Brain microvascular endothelial cell (primary cell): ENCODE results near the gene FUT9.

Source experiments
- DNase-seq: peaks from one replicate; pipeline ENCODE4 v3.0.0-alpha.2; 2020
- H3K27ac ChIP-seq: fragments of 250-450 bp; sonication (Bioruptor Pico); 2 replicates; pipeline ENCODE4 v1.5.1; 2020; ENCODE audit warnings: mild to moderate bottlenecking, moderate library complexity
- H3K27me3 ChIP-seq: fragments of 250-450 bp; sonication (Bioruptor Pico); replicated peaks from 2 replicates; pipeline ENCODE4 v1.5.1; 2020; ENCODE audit warnings: mild to moderate bottlenecking
- H3K36me3 ChIP-seq: fragments of 250-450 bp; sonication (Bioruptor Pico); replicated peaks from 2 replicates; pipeline ENCODE4 v1.5.1; 2020; ENCODE audit warnings: mild to moderate bottlenecking
- H3K4me3 ChIP-seq: 2 replicates; pipeline ENCODE4 v1.5.1; 2011; ENCODE audit warnings: low read depth, mild to moderate bottlenecking, control low read depth, low read length, moderate library complexity
- in situ Hi-C: cut with HindIII; loops from 2 replicates; pipeline ENCODE4 v1.10.0; 2017; ENCODE audit warnings: low sequenced_read_pairs, low pct_ligation_motif_present
- TF ChIP-seq, protein P1 (sequence below): IDR thresholded peaks from 2 replicates; pipeline ENCODE4 v1.5.1; 2011; ENCODE audit warnings: low read depth, mild to moderate bottlenecking, moderate library complexity, low read length, control low read depth, inconsistent platforms; ENCODE audit errors: missing control alignments

Gene FUT9

DNA sequence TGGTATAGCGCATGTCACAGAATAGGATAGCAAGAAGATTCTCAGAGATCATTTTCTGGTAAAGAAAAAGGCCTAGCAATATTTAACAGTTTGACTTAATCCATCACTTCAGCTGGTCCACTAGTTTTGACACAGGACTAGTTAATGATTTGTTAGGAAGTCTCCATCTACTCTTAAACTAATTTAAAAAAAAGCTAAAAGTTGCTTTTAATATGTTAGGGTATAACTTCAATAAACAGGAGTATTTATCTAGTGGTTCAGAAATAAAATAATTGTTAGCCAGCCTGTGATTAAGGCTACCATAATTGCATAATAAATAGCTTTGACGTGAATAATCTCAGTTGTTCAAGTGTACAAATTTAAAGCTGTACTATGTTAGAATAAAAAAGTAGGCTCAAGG is 195.6 kb downstream of the FUT9 start:
- no peak overlapping the region for H3K4me3 ChIP-seq
- in situ Hi-C loops = no loop called here
- DNase-seq = no peak
- no peak overlapping the region for H3K27ac ChIP-seq
- no peaks in the 10 kb centered on the region for H3K36me3 ChIP-seq
- no peaks in the 10 kb centered on the region for H3K27me3 ChIP-seq
- TF ChIP-seq, protein P1, sequence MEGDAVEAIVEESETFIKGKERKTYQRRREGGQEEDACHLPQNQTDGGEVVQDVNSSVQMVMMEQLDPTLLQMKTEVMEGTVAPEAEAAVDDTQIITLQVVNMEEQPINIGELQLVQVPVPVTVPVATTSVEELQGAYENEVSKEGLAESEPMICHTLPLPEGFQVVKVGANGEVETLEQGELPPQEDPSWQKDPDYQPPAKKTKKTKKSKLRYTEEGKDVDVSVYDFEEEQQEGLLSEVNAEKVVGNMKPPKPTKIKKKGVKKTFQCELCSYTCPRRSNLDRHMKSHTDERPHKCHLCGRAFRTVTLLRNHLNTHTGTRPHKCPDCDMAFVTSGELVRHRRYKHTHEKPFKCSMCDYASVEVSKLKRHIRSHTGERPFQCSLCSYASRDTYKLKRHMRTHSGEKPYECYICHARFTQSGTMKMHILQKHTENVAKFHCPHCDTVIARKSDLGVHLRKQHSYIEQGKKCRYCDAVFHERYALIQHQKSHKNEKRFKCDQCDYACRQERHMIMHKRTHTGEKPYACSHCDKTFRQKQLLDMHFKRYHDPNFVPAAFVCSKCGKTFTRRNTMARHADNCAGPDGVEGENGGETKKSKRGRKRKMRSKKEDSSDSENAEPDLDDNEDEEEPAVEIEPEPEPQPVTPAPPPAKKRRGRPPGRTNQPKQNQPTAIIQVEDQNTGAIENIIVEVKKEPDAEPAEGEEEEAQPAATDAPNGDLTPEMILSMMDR = no peak

DNA sequence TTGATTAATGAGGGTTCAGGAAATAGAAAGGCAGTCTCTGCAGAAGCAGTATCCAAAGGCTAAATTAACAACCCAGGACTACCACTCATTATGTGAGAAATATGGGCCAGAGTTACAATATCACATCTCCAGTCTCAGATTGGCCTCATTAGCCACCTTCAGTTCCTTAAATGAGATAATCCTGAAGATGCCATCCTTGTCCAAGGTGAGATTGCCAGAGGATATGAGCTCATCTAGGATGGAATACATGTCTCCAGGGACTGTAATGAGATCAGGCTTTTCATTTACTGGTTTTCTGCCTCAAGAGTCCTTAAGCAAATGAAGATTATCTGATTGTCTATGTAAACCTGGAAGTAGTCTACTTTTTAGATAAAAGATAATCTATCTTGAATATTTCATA is 196.3 kb downstream of the FUT9 start:
- no peak for DNase-seq
- Histone ChIP-seq H3K27me3 (no peaks in the 10 kb centered on the region), H3K36me3 (no peaks in the 10 kb centered on the region), H3K27ac (no peak overlapping the region), H3K4me3 (no peak overlapping the region)
- in situ Hi-C loops = no loop called here
- TF ChIP-seq, protein P1 = no peak

DNA sequence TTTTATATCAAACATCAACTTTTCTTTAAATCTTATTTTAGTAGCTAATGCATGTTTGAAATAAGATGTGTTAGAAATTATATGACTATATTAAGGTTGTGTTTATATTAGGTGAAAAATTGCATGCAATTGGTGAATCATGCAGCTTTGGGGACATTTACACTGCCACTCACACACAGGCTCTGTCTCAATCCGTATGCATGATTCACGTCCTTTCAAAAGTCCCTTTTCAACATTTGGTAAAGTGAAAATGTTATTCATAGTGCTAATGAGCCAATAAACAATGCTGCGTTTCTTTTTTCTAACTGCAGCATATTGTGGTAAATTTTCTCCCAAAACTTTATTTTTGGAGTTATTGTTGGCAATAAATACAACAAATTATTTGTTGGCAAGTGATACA is 198.0 kb downstream of the FUT9 start:
- Histone ChIP-seq H3K36me3 (no peaks in the 10 kb centered on the region), H3K4me3 (no peak overlapping the region), H3K27me3 (no peaks in the 10 kb centered on the region), H3K27ac (no peak overlapping the region)
- no peak for DNase-seq
- TF ChIP-seq, protein P1 = no peak
- in situ Hi-C loops = no loop called here

DNA sequence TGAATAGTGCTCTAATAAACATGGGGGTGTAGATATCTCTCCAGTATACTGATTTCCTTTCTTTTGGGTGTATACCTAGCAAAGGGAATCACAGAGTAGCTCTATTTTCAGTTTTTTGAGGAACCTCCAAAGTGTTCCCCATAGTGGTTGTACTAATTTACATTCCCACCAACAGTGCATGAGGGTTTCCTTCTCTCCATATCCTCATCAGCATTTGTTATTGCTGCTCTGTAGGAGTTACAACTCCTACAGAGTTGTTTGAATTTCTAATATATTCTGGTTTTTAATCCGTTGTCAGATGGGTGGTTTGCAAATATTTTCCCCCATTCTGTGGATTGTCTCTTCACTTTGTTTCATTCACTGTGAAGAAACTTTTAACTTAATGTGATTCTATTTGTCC is 207.9 kb downstream of the FUT9 start:
- DNase-seq = no peak
- H3K4me3 ChIP-seq = no peak overlapping the region
- in situ Hi-C loops = no loop called here
- H3K27ac ChIP-seq = no peak overlapping the region
- no peaks in the 10 kb centered on the region for H3K36me3 ChIP-seq
- H3K27me3 ChIP-seq = no peaks in the 10 kb centered on the region
- TF ChIP-seq, protein P1 = no peak

DNA sequence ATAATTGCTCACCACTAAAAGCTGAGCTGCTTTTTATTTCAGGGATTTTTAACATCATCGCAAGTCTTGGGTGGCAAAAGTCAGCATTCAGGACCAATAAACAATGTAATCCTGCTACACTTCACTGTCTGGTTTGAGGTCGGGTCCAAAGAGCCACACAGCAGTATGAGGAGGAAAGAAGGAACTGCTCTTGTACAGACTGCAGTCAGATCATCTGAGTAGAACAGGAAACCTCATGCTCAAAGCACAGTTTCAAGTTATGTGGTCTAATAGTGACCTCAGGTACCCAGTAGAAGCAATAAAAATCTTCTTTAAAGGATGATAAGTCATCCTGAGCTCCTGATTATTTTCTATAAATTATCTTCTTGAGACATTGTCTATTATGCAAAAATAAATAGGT is 211.4 kb downstream of the FUT9 start:
- Histone ChIP-seq H3K4me3 (no peak overlapping the region), H3K36me3 (no peaks in the 10 kb centered on the region), H3K27me3 (no peaks in the 10 kb centered on the region), H3K27ac (no peak overlapping the region)
- TF ChIP-seq, protein P1 = no peak
- in situ Hi-C loops = no loop called here
- DNase-seq = no peak

DNA sequence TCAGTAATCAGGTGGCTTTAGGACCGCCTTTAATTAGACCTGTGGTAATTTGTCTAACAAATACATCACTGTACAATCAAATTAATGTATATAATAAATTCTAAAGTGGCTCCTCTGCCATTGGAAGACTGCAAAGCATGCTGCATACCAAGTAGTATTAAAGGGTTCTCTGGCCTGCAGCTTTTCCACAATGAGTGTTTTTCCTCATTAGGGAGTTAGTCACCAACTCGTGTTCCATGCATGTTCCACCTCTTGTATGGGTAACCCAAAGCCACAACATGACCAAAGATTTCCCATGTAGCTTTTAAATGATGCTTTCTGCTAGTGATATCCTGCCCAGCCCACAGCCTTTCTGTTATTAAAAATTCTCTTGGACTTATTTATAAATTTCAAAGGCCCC is 218.7 kb downstream of the FUT9 start:
- in situ Hi-C loops = no loop called here
- TF ChIP-seq, protein P1 = no peak
- DNase-seq = no peak

More for the DNA sequence above, 218.7 kb downstream of the FUT9 start:
- H3K36me3 ChIP-seq = no peaks in the 10 kb centered on the region
- H3K4me3 ChIP-seq = no peak overlapping the region
- H3K27ac ChIP-seq = no peak overlapping the region
- no peaks in the 10 kb centered on the region for H3K27me3 ChIP-seq
